DMS79 (cell line): ENCODE results near the gene QPCT.
"Not testable (repeated sequence)": the region's sequence is repeated elsewhere in the genome, so short reads cannot be mapped to it uniquely, and the experiment has no call there.

Source experiments
- DNase-seq: peaks from one replicate; lab custom pipeline; 2025; lab: John Stamatoyannopoulos, UW

The QPCT gene

DNA sequence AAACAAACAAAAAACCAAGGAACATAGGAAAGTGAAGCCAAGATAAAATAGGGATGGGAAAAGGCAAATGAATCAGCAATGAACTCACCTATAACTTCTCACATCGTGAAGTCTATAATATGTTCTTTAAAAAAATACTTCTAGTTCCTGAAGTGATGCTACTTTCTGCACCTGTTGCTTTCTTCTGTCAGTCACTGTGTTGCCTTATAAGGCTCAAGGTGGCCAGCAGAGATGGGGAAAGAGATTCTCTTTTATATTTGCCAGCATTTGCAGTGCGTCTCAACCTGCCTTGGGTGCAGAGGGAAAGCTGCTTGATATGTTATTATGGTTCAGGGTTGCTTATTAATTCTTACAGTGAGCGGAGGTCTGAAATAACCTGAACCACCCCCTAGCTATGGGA is 14.0 kb downstream of the QPCT start:
- DNase-seq = no peak

- DNase-seq = no peak
These were observed 16.9 kb downstream of the QPCT start for GRCh38 chr2:37361216-37361815.

GRCh38 chr2:37361994-37362698 is 17.7 kb downstream of the QPCT start:
- DNase-seq = no peak

DNA sequence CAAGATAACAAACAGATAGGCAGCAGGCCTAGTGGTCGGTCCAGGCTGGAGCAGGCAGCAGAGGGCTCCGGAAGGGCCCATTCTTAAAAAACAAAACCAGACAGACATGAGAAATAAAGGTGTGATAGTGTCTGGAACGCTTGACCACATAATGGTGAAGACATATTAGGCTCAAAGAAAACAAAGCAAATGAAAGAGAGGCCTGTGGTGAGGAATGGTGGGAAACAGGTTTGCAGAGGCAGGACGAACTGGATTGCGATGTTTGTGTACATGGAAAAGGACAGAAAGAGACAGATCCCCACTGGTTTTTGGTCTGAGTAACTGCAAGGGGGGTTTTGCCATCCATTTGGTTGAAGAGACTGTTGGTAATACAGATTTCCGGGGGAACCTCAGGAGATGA is 19.9 kb downstream of the QPCT start:
- no peak for DNase-seq

- DNase-seq = no peak
These were observed 21.2 kb downstream of the QPCT start for GRCh38 chr2:37365669-37366068.

DNA sequence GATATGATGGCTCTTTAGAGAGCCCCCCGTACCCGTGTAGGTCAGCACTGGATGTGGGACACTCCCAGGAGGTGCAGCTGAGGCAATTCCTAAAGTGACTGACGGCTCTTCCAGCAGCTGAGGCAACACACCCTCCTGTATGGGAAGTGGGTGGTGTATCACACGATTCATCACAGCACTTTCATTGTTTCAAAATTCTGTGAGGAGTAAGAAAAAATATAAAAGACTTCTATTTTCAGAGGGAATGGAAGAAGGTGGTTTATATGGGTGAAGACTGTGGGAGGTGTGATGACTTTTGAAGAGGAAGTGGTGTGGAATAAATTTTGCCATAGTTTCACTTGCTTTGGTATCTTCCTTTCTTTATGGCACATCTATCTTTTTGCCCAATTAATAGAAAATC is 22.3 kb downstream of the QPCT start:
- DNase-seq = no peak

- DNase-seq = no peak
These were observed 22.9 kb downstream of the QPCT start for GRCh38 chr2:37367310-37367709.

GRCh38 chr2:37367984-37368383 is 23.6 kb downstream of the QPCT start:
- no peak for DNase-seq

GRCh38 chr2:37370666-37371065 is 26.2 kb downstream of the QPCT start:
- no peak for DNase-seq

DNA sequence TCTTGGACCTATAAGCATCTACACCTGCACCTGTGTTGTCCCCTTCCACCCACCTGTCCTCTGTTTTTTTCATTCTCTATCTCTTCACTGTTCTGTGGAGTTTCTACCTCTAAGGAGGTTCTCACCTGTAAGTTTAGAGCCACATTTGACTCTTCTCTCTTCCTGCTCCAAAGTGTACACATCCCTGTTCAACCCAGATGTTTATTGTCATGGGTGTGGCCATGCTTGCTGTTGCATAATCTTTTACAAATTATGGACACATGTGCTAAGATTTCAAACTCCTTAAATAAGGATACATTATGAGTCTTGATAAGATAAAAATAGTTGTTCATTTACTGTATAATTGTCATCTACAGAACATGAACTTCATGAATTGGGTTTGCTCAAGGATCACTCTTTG is 27.6 kb downstream of the QPCT start:
- no peak for DNase-seq

DNA sequence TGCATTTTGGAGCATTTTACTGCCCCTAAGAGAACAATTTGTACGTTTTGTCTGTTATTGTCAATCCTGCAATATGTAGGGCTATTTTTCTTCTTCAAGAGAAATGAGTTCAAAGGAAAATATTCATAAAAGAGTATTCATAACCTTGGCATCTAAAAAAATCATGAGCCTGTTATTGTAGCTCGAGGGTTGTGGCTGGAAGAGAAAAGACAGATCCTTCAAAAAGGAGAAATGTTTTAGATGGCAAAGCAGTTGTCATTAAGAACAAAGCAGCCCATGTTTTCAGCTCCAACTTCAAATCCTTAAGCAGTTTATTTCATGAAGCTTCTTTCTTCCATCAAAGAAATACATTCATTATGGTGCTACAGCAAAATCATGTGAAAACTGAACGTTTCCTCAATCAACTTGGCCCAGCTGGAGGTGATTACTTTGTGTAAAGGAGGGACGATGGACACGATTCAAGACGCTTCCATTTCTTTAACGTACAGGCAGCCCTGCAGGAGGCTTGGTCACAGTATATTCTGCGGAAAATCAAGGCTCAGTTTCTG is 31.4 kb downstream of the QPCT start:
- no peak for DNase-seq

GRCh38 chr2:37376421-37377186 is 32.2 kb downstream of the QPCT start:
- DNase-seq = peak; percentile 79

- peak; percentile 60 for DNase-seq
These were observed 32.7 kb downstream of the QPCT start for GRCh38 chr2:37377187-37377532.

DNA sequence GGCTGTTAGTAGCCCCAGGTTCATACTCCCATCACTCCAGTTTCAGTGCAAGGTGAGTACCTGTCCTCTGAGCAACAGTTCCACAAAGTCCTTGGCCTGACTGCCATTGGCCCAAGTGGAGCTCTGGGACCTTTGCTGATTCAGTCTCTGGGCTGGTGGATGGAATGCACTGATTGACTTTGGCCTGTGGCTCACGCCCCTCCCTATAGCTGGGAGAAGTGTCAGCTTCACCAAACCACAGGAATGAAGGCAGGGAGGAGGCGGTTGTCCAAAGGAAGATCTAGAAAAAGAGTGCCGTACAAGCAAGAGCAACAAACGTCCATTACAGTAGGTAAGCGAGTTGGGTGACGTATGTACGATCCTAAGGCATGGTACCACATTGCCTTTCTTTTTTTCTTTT is 34.0 kb downstream of the QPCT start:
- no peak for DNase-seq

GRCh38 chr2:37379881-37380296 is 35.5 kb downstream of the QPCT start:
- DNase-seq = no peak

DNA sequence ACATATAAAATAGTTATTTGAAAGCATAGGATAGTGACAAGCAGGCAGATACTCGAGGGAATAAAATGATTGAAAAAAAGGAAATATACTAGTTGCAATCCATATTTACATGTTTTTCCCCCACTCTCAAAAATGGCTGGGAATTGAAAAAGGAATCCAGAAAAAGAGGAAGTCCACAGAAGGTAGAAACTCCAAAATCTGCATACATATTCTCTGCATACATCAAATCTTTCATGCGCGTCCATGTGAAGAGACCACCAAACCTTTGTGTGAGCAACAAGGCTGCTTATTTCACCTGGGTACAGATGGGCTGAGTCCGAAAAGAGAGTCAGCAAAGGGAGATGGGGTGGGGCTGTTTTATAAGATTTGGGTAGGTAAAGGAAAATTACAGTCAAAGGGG is 36.4 kb downstream of the QPCT start:
- not testable (repeated sequence) for DNase-seq

DNA sequence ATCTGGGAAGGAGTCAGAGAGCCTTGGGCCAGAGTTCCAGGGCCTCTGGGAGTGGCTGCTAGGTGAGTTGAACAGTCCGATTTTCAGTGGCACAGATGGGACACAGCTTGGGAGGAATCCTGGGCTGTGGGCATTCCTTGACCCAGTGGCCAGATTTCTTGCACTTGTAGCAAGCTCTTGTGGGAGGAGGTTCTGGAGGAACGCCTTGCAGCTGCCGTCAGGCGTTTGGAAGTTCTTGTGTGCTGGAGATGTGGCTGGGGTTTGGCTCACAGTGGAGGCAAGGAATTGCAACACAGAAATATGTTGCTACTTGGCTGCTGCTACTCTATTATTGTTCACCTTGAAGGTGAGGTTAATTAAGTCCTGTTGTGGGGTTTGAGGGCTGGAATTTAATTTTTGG is 39.8 kb downstream of the QPCT start:
- DNase-seq = not testable (repeated sequence)

- DNase-seq = no peak
These were observed 42.9 kb downstream of the QPCT start for GRCh38 chr2:37387148-37387835.

DNA sequence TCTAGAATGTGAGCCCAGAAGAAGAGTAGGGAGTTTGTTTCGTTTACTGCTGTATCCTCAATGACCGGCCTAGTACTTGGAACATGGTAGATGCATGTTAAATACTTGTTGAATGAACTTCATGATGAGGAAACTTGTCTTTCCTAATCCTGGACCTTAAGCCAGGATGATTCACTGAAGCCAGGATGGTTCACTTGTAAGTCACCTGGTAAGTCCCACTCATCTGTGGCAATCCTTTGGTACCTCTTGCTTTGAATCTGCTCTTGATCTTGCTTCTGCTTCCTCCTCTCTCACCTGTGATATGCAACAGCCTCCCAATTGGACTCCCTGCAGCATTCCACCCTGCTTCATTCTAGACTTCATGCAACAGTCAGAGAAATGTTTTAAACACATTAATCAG is 43.6 kb downstream of the QPCT start:
- DNase-seq = no peak

- DNase-seq = no peak
These were observed 45.0 kb downstream of the QPCT start for GRCh38 chr2:37389395-37389794.

DNA sequence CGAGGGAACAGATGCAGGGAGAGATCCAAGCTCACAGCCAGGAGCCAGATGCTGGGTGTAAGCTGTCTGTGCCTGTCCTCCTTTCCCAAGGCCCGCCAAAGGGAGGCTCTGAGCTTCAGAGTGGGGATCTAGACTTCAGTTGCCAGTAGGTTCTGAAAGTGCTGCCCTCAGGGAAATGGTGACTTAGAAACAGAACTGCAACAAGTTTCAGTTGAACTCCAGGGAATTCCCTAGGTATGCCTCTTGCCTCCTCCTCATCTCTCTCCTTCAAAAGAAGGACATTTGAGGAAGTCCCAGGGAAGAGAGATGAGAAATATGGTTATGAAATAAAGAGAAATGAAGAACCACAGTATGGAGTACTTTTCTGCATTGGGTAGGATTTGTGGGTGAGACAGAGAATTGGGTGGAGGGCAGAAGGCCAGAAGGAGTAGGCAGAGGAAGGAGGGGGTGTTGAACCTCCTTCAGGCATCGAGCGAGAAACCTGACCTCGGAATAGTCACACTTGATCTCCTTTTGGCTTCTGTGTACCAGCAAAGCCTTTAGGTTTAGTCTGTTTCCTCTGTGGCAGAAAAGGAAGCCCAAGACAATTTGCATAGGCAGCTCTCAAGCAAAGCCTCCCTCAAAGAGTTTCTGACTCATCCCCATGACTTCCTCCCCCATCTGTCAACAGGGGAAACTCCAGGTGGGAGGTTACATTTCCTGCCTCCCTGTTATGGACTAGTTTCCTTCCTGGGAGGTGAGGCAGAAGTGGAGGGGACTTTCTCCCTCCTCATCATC is 45.7 kb downstream of the QPCT start:
- DNase-seq = no peak

DNA sequence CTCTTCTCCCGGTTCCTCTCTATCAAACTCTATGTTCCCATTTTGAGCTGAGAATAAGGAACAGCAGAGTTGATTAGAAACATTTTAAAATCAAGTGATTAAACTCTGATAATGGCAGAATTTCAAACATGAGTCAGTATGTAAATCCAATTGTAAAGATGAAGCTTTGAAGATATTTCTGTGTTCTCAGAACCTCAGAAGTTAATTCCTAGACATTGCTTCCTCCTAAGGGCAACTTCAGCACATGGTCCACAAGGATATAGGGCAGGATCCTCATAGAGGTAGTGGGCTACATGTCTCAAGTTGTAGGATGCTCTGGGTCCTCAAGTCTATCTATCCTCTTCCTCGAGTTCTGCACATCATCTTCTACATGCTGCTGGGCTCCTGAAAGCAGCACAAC is 46.3 kb downstream of the QPCT start:
- DNase-seq = no peak
